GM23338 (cell line): Measurements from ENCODE around the gene HCN2. TPM values are rescaled to one million over a fixed set of nuclear protein-coding genes. Genes with fewer than 3 reads are reported as not detected.

Experiments
- ATAC-seq: fragments of 200-7000 bp; cut with Tn5 transposase; 3 replicates; pipeline ENCODE4 v1.9.1; 2020
- DNase-seq: peaks from one replicate; pipeline ENCODE4 v3.0.0-alpha.2; 2015; ENCODE audit warnings: low spot score
- H2AFZ ChIP-seq: fragments of 200-600 bp; sonication (generic); 2 replicates; pipeline ENCODE4 v1.8.0; 2016; ENCODE audit warnings: antibody characterized with exemption, mild to moderate bottlenecking, moderate library complexity
- H3F3A ChIP-seq: fragments of 200-600 bp; sonication (generic); replicated peaks from 2 replicates; pipeline ENCODE4 v1.8.0; 2017; ENCODE audit warnings: antibody characterized with exemption, mixed run types, low read depth
- H3K27ac ChIP-seq: fragments of 200-600 bp; sonication (generic); 2 replicates; pipeline ENCODE4 v1.6.1; 2016; ENCODE audit warnings: low read depth
- H3K27me3 ChIP-seq: fragments of 200-600 bp; sonication (generic); 2 replicates; pipeline ENCODE4 v1.8.0; 2016; ENCODE audit warnings: mild to moderate bottlenecking, mixed run types, moderate library complexity; ENCODE audit not compliant: insufficient read depth
- H3K36me3 ChIP-seq: fragments of 200-600 bp; sonication (generic); 2 replicates; pipeline ENCODE4 v1.8.0; 2016; ENCODE audit warnings: mild to moderate bottlenecking; ENCODE audit not compliant: insufficient read depth
- H3K4me1 ChIP-seq: fragments of 200-600 bp; sonication (generic); 2 replicates; pipeline ENCODE4 v1.8.0; 2016; ENCODE audit warnings: mild to moderate bottlenecking, moderate library complexity; ENCODE audit not compliant: insufficient read depth
- H3K4me2 ChIP-seq: fragments of 200-600 bp; sonication (generic); 2 replicates; pipeline ENCODE4 v1.7.1; 2017; ENCODE audit warnings: mixed run types
- H3K4me3 ChIP-seq: fragments of 200-600 bp; sonication (generic); 2 replicates; pipeline ENCODE4 v1.6.1; 2016; ENCODE audit warnings: mixed run types
- H3K79me2 ChIP-seq: fragments of 200-600 bp; sonication (generic); replicated peaks from 2 replicates; pipeline ENCODE4 v1.8.0; 2017; ENCODE audit warnings: mild to moderate bottlenecking; ENCODE audit not compliant: insufficient read depth
- H3K9me2 ChIP-seq: fragments of 200-600 bp; sonication (generic); 2 replicates; pipeline ENCODE4 v1.8.0; 2017; ENCODE audit not compliant: insufficient read depth
- H4K20me1 ChIP-seq: fragments of 200-600 bp; sonication (generic); replicated peaks from 2 replicates; pipeline ENCODE4 v1.8.0; 2017; ENCODE audit warnings: mild to moderate bottlenecking; ENCODE audit not compliant: insufficient read depth
- H3K27ac Mint-ChIP-seq: 2 replicates; pipeline ENCODE4 v1.8.0; 2020; ENCODE audit warnings: inconsistent platforms, mild to moderate bottlenecking, moderate library complexity, mixed read lengths
- H3K27me3 Mint-ChIP-seq: 3 replicates; pipeline ENCODE4 v1.8.0; 2022; ENCODE audit warnings: low read depth, mild to moderate bottlenecking, moderate library complexity, mixed read lengths, inconsistent platforms; ENCODE audit not compliant: insufficient read depth, poor library complexity
- H3K36me3 Mint-ChIP-seq: 3 replicates; pipeline ENCODE4 v1.8.0; 2021; ENCODE audit warnings: low read depth, mild to moderate bottlenecking, inconsistent platforms, moderate library complexity, mixed read lengths
- H3K4me1 Mint-ChIP-seq: 3 replicates; pipeline ENCODE4 v1.8.0; 2020; ENCODE audit warnings: mild to moderate bottlenecking, inconsistent platforms, mixed read lengths
- H3K4me3 Mint-ChIP-seq: 3 replicates; pipeline ENCODE4 v1.8.0; 2021; ENCODE audit warnings: moderate library complexity, mild to moderate bottlenecking, inconsistent platforms, mixed read lengths
- H3K9me3 Mint-ChIP-seq: 3 replicates; pipeline ENCODE4 v1.8.0; 2020; ENCODE audit warnings: moderate library complexity, mild to moderate bottlenecking, inconsistent platforms, mixed read lengths
- CREB1 ChIP-seq: fragments of 250-450 bp; sonication (Bioruptor Pico); IDR thresholded peaks from 2 replicates; pipeline ENCODE4 v1.5.0; 2020; ENCODE audit warnings: low read depth, mild to moderate bottlenecking, moderate library complexity
- EZH2 ChIP-seq: fragments of 200-600 bp; sonication (generic); IDR thresholded peaks from one replicate; pipeline ENCODE4 v1.8.0; 2017; ENCODE audit warnings: antibody characterized with exemption, mild to moderate bottlenecking, low read depth; ENCODE audit not compliant: unreplicated experiment
- JUNB ChIP-seq: IDR thresholded peaks from one replicate; pipeline ENCODE4 v1.6.1; 2016; ENCODE audit warnings: antibody characterized with exemption; ENCODE audit not compliant: unreplicated experiment
- POLR2AphosphoS5 ChIP-seq: IDR thresholded peaks from 2 replicates; pipeline ENCODE4 v1.6.1; 2016; ENCODE audit warnings: antibody characterized with exemption, low read depth
- STAT1 ChIP-seq: IDR thresholded peaks from one replicate; pipeline ENCODE4 v1.6.1; 2016; ENCODE audit warnings: antibody characterized with exemption; ENCODE audit not compliant: unreplicated experiment
- ZNF114 ChIP-seq: fragments of 250-450 bp; sonication (Bioruptor Pico); IDR thresholded peaks from 2 replicates; pipeline ENCODE4 v1.5.0; 2020; ENCODE audit warnings: mild to moderate bottlenecking, moderate library complexity
- polyA plus RNA-seq: library from polyadenylated mRNA; unstranded; fragments of >200 nt; fragmentation: Nextera tagmentation; extraction: Ambion mirVana; gene quantifications from 2 replicates; pipeline ENCODE4 v1.2.1, GENCODE V29; 2016
- total RNA-seq: library from RNA; depleted of rRNA; stranded (reverse); fragments of >200 nt; shearing (Covaris generic); gene quantifications from 2 replicates; pipeline ENCODE4 v1.2.3, GENCODE V29; 2014
- TF ChIP-seq, protein P1 (sequence below): fragments of 250-450 bp; sonication (Bioruptor Pico); IDR thresholded peaks from 2 replicates; pipeline ENCODE4 v1.5.0; 2020; ENCODE audit warnings: mild to moderate bottlenecking, moderate library complexity
- TF ChIP-seq, protein P2 (sequence below), 2 experiments: fragments of 200-600 bp in 1 of 2; sonication (generic) in 1 of 2; conservative IDR thresholded peaks; 2 replicates each; pipeline versions ENCODE4 v1.5.1 to v1.6.1; 2016 to 2017; ENCODE audit warnings: antibody characterized with exemption in 2 of 2, low read depth in 2 of 2, mild to moderate bottlenecking in 2 of 2, moderate library complexity in 1 of 2

HCN2 gene
- total and polyA plus RNA-seq, 2 experiments from 2014 or later, result 0.06 to 2.9 TPM

DNA sequence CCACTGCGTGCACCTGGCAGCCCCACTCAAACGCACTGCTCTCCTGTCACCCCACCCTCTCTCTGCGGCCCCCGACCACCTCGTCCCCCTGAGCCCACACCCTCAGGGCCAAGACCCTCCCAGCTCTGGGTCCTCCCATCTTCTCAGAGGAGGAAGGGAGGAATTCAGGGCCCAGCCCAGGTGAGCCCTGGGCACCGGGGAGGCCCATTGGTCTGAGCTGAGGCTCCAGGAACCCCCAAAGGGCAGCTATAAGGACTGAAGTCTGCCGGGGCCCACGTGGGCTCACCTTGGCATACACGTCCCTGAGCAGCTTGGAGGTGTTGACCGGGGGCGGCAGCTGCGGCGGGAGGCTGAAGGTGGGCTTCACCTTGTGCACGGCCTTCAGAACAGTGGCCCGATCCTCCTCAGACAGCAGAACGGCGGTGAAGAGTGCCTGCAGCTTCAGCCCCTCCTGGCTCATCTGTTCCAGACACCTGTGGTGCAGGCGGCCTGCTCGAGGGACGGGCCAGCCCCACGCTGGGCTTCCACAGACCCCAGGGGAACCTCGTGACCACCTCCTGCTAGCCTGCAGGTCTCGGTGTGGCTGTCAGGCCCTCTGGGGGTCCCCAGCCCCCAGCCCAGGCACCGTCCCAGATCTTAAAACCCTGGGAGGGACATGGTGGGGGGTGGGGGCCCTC is 34.9 kb downstream of the HCN2 start (continued):
- TF ChIP-seq, protein P1, sequence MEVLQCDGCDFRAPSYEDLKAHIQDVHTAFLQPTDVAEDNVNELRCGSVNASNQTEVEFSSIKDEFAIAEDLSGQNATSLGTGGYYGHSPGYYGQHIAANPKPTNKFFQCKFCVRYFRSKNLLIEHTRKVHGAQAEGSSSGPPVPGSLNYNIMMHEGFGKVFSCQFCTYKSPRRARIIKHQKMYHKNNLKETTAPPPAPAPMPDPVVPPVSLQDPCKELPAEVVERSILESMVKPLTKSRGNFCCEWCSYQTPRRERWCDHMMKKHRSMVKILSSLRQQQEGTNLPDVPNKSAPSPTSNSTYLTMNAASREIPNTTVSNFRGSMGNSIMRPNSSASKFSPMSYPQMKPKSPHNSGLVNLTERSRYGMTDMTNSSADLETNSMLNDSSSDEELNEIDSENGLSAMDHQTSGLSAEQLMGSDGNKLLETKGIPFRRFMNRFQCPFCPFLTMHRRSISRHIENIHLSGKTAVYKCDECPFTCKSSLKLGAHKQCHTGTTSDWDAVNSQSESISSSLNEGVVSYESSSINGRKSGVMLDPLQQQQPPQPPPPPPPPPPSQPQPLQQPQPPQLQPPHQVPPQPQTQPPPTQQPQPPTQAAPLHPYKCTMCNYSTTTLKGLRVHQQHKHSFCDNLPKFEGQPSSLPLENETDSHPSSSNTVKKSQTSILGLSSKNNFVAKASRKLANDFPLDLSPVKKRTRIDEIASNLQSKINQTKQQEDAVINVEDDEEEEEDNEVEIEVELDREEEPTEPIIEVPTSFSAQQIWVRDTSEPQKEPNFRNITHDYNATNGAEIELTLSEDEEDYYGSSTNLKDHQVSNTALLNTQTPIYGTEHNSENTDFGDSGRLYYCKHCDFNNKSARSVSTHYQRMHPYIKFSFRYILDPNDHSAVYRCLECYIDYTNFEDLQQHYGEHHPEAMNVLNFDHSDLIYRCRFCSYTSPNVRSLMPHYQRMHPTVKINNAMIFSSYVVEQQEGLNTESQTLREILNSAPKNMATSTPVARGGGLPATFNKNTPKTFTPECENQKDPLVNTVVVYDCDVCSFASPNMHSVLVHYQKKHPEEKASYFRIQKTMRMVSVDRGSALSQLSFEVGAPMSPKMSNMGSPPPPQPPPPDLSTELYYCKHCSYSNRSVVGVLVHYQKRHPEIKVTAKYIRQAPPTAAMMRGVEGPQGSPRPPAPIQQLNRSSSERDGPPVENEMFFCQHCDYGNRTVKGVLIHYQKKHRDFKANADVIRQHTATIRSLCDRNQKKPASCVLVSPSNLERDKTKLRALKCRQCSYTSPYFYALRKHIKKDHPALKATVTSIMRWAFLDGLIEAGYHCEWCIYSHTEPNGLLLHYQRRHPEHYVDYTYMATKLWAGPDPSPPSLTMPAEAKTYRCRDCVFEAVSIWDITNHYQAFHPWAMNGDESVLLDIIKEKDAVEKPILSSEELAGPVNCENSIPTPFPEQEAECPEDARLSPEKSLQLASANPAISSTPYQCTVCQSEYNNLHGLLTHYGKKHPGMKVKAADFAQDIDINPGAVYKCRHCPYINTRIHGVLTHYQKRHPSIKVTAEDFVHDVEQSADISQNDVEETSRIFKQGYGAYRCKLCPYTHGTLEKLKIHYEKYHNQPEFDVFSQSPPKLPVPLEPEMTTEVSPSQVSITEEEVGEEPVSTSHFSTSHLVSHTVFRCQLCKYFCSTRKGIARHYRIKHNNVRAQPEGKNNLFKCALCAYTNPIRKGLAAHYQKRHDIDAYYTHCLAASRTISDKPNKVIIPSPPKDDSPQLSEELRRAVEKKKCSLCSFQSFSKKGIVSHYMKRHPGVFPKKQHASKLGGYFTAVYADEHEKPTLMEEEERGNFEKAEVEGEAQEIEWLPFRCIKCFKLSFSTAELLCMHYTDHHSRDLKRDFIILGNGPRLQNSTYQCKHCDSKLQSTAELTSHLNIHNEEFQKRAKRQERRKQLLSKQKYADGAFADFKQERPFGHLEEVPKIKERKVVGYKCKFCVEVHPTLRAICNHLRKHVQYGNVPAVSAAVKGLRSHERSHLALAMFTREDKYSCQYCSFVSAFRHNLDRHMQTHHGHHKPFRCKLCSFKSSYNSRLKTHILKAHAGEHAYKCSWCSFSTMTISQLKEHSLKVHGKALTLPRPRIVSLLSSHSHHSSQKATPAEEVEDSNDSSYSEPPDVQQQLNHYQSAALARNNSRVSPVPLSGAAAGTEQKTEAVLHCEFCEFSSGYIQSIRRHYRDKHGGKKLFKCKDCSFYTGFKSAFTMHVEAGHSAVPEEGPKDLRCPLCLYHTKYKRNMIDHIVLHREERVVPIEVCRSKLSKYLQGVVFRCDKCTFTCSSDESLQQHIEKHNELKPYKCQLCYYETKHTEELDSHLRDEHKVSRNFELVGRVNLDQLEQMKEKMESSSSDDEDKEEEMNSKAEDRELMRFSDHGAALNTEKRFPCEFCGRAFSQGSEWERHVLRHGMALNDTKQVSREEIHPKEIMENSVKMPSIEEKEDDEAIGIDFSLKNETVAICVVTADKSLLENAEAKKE (CRISPR knock-in tag), result no peak
- TF ChIP-seq POLR2AphosphoS5 (no peak), CREB1 (CRISPR knock-in tag) (no peak), EZH2 (no peak), STAT1 (no peak)

DNA sequence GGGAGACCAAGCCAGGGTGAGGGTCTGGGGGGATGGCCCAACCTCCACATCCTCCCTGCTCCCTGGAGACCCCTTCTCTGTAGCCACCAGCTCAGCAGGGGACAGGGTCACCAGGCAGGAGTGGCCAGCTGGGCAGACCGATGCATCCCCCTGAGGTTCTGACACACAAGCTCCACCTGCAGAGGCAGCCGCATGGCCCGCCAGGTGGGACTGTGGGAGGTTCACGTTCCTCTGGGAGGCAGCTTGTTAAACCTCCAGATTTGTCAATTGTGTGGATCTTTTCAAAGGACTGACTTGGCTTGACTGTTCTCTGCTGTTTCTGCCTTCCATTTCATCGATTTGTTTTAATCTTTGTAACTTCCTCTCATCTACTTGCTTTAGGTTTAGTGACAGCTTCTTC is 35.6 kb downstream of the HCN2 start:
- DNase-seq (no peak), ATAC-seq (no peak)
- Histone ChIP-seq H3K27me3 (no peaks in the 10 kb centered on the region), H3K79me2 (peaks cover 22% of the 10 kb centered on the region), H3K36me3 (peaks cover 6% of the 10 kb centered on the region; the same call in 1 of the 2 replicates), H3K9me2 (no peaks in the 10 kb centered on the region), H3K4me3 (no peak overlapping the region), H3K27ac (no peak overlapping the region), H3F3A (0 out of 2 replicates have a peak, but pooled peaks cover 10% of the 10 kb centered on the region), H3K4me2 (no peak overlapping the region), H2AFZ (no peak overlapping the region), H3K4me1 (no peaks in the 10 kb centered on the region), H4K20me1 (peaks cover 5% of the 10 kb centered on the region)
- peaks cover 56% of the 10 kb centered on the region for H3K36me3 Mint-ChIP-seq
- H3K9me3 Mint-ChIP-seq, result no peaks in the 10 kb centered on the region
- no peak overlapping the region for H3K4me3 Mint-ChIP-seq
- H3K4me1 Mint-ChIP-seq, result peaks cover 6% of the 10 kb centered on the region; the same call in 2 of the 3 replicates
- peaks cover 6% of the 10 kb centered on the region for H3K27me3 Mint-ChIP-seq
- H3K27ac Mint-ChIP-seq, result no peak overlapping the region
- TF ChIP-seq, protein P1 (CRISPR knock-in tag), result no peak
- TF ChIP-seq ZNF114 (CRISPR knock-in tag) (no peak), JUNB (no peak)
- TF ChIP-seq, protein P2, sequence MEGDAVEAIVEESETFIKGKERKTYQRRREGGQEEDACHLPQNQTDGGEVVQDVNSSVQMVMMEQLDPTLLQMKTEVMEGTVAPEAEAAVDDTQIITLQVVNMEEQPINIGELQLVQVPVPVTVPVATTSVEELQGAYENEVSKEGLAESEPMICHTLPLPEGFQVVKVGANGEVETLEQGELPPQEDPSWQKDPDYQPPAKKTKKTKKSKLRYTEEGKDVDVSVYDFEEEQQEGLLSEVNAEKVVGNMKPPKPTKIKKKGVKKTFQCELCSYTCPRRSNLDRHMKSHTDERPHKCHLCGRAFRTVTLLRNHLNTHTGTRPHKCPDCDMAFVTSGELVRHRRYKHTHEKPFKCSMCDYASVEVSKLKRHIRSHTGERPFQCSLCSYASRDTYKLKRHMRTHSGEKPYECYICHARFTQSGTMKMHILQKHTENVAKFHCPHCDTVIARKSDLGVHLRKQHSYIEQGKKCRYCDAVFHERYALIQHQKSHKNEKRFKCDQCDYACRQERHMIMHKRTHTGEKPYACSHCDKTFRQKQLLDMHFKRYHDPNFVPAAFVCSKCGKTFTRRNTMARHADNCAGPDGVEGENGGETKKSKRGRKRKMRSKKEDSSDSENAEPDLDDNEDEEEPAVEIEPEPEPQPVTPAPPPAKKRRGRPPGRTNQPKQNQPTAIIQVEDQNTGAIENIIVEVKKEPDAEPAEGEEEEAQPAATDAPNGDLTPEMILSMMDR (conservative IDR thresholded peaks at IDR 0.05; ENCODE audit: low read depth in 2 of 2), result no peak
